SU-DHL-6 (cell line): Measurements from ENCODE around the gene EPHA5.

Source experiments
- H2AFZ ChIP-seq: fragments of 200-600 bp; sonication (generic); 2 replicates; pipeline ENCODE4 v1.6.1; 2014; ENCODE audit warnings: low read depth, mild to moderate bottlenecking, moderate library complexity, mixed read lengths, antibody characterized with exemption, low read length; ENCODE audit not compliant: severe bottlenecking
- H3F3A ChIP-seq: fragments of 200-600 bp; shearing (Covaris generic); 2 replicates; pipeline ENCODE4 v1.6.0; 2016; ENCODE audit warnings: antibody characterized with exemption, mild to moderate bottlenecking; ENCODE audit not compliant: insufficient read depth
- H3K27ac ChIP-seq: fragments of 200-600 bp; sonication (generic); 2 replicates; pipeline ENCODE4 v1.5.1; 2016; ENCODE audit warnings: low read depth, mild to moderate bottlenecking, low read length, moderate library complexity, mixed read lengths
- H3K27me3 ChIP-seq: fragments of 200-600 bp; sonication (generic), shearing (Covaris generic); 2 replicates; pipeline ENCODE4 v1.6.0; 2014; ENCODE audit warnings: mild to moderate bottlenecking, low read length
- H3K36me3 ChIP-seq: fragments of 200-600 bp; sonication (generic); 2 replicates; pipeline ENCODE4 v1.6.1; 2014; ENCODE audit warnings: mild to moderate bottlenecking, low read length, mixed read lengths
- H3K4me2 ChIP-seq: fragments of 300-600, 200-600 bp; shearing (Covaris generic), sonication (generic); 2 replicates; pipeline ENCODE4 v1.6.0; 2014; ENCODE audit warnings: low read length, low read depth, mild to moderate bottlenecking; ENCODE audit not compliant: poor library complexity, severe bottlenecking
- H3K4me3 ChIP-seq: fragments of 200-600 bp; sonication (generic); 2 replicates; pipeline ENCODE4 v1.5.1; 2014; ENCODE audit warnings: antibody characterized with exemption, low read length, mild to moderate bottlenecking, mixed read lengths; ENCODE audit not compliant: insufficient read depth, poor library complexity, severe bottlenecking
- H3K79me2 ChIP-seq: fragments of 200-600 bp; sonication (generic); 2 replicates; pipeline ENCODE4 v1.6.1; 2014; ENCODE audit warnings: mild to moderate bottlenecking, low read length, moderate library complexity; ENCODE audit not compliant: insufficient read depth
- H3K9ac ChIP-seq: fragments of 200-600 bp; sonication (generic); 2 replicates; pipeline ENCODE4 v1.7.0; 2014; ENCODE audit warnings: mild to moderate bottlenecking, low read length
- H3K9me2 ChIP-seq: fragments of 200-600 bp; sonication (generic); replicated peaks from 2 replicates; pipeline ENCODE4 v1.6.1; 2014; ENCODE audit warnings: low read length; ENCODE audit not compliant: insufficient read depth
- H3K9me3 ChIP-seq: fragments of 200-600 bp; sonication (generic); 2 replicates; pipeline ENCODE4 v1.6.1; 2014; ENCODE audit warnings: low read length, mixed read lengths; ENCODE audit not compliant: insufficient read depth
- H4K20me1 ChIP-seq: fragments of 200-600 bp; sonication (generic); 2 replicates; pipeline ENCODE4 v1.6.1; 2014; ENCODE audit warnings: low read depth, mild to moderate bottlenecking, antibody characterized with exemption, low read length, moderate library complexity, mixed read lengths
- EZH2phosphoT487 ChIP-seq: fragments of 200-600 bp; sonication (generic), shearing (Covaris generic); conservative IDR thresholded peaks from 2 replicates; pipeline ENCODE4 v1.6.1; 2018; ENCODE audit warnings: mild to moderate bottlenecking, antibody characterized with exemption, low read length, moderate library complexity, mixed read lengths
- TF ChIP-seq, protein P1 (sequence below): fragments of 200-600 bp; sonication (generic); IDR thresholded peaks from one replicate; pipeline ENCODE4 v1.5.1; 2017; ENCODE audit warnings: antibody characterized with exemption, mild to moderate bottlenecking, low read length, moderate library complexity; ENCODE audit not compliant: insufficient read depth, poor library complexity, severe bottlenecking

The EPHA5 gene

DNA sequence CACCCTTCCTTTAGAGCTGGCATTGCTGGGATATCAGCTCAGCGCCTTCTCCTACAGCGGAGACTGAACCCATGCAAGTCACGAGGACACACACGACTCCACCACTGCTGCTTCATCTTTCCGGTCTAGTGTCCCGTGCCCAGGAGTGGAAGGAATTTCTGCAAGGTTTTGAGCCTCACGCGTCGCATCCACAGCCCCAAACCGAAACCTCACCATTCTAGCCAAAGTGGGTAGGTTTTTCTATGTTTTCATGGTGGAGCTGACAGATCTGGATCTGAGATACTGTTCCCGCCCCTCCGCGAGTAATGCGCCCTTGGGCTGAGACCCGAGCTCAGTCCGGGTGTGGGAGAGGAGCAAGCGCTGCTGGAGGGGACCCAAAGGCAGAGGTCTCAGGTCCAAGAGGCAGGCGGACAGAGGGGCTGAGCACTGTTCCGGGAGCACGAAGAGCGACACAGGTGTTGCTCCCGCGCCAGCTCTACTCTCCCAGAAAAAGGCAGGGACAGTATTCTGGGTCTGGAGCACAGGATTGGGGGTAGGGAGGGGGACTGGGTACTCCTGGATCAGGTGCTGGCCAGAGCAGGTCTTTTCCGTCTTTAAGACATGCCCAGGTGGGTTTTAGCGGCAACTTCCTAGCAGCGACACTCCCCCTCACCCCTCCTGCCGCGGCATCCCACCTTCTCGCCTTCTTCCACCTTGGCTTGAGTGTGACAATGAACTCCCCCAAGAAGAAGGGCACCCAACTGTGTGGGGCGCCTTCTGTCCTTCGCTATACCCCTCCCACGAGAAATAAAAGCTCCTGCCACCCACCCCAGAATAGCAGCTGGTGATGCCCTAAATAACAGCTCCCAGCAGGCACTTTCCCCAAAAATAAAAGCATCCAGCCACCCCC, 1.8 kb downstream of the EPHA5 start:
- Histone ChIP-seq H3F3A (no peaks in the 10 kb centered on the region), H3K9me2 (no peaks in the 10 kb centered on the region), H3K9me3 (no peaks in the 10 kb centered on the region), H3K4me3 (no peak overlapping the region), H3K4me2 (no peak overlapping the region), H3K36me3 (no peaks in the 10 kb centered on the region), H4K20me1 (no peaks in the 10 kb centered on the region), H3K27ac (no peak overlapping the region), H2AFZ (no peak overlapping the region), H3K27me3 (no peaks in the 10 kb centered on the region), H3K9ac (no peak overlapping the region), H3K79me2 (no peaks in the 10 kb centered on the region)
- TF ChIP-seq EZH2phosphoT487: no peak
- TF ChIP-seq, protein P1, sequence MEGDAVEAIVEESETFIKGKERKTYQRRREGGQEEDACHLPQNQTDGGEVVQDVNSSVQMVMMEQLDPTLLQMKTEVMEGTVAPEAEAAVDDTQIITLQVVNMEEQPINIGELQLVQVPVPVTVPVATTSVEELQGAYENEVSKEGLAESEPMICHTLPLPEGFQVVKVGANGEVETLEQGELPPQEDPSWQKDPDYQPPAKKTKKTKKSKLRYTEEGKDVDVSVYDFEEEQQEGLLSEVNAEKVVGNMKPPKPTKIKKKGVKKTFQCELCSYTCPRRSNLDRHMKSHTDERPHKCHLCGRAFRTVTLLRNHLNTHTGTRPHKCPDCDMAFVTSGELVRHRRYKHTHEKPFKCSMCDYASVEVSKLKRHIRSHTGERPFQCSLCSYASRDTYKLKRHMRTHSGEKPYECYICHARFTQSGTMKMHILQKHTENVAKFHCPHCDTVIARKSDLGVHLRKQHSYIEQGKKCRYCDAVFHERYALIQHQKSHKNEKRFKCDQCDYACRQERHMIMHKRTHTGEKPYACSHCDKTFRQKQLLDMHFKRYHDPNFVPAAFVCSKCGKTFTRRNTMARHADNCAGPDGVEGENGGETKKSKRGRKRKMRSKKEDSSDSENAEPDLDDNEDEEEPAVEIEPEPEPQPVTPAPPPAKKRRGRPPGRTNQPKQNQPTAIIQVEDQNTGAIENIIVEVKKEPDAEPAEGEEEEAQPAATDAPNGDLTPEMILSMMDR: no peak

DNA sequence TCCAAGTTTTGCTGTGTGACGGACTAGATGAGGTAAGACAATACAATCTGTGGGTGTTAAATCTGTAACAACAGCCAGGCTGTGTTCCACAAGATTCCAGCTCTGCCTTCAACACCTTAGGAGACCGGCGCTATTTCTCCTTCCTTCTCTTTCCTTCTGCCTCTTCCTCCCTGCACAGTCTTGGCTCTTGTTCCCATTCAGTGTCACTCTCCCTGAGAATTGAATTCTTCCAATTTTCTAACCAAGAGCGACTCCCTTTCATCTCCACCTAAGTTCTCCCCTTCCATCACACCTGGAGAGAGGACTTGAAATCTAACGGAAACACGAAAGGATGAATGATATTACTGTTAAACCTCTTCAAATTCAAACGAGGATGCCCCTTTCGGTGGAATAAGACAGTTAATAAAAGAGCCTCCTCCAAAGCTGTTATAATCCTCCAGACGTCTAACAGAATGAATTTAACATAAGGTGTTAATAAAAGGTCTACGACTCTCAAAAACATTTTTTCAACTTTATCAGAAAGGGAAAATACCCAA, 2.7 kb downstream of the EPHA5 start:
- TF ChIP-seq, protein P1: no peak
- TF ChIP-seq EZH2phosphoT487: no peak
- Histone ChIP-seq H4K20me1 (no peaks in the 10 kb centered on the region), H3K79me2 (no peaks in the 10 kb centered on the region), H3K9me2 (no peaks in the 10 kb centered on the region), H3K27ac (no peak overlapping the region), H3K9me3 (no peaks in the 10 kb centered on the region), H3F3A (no peaks in the 10 kb centered on the region), H3K27me3 (no peaks in the 10 kb centered on the region), H3K36me3 (no peaks in the 10 kb centered on the region), H3K9ac (no peak overlapping the region), H3K4me2 (no peak overlapping the region), H2AFZ (no peak overlapping the region), H3K4me3 (no peak overlapping the region)

DNA sequence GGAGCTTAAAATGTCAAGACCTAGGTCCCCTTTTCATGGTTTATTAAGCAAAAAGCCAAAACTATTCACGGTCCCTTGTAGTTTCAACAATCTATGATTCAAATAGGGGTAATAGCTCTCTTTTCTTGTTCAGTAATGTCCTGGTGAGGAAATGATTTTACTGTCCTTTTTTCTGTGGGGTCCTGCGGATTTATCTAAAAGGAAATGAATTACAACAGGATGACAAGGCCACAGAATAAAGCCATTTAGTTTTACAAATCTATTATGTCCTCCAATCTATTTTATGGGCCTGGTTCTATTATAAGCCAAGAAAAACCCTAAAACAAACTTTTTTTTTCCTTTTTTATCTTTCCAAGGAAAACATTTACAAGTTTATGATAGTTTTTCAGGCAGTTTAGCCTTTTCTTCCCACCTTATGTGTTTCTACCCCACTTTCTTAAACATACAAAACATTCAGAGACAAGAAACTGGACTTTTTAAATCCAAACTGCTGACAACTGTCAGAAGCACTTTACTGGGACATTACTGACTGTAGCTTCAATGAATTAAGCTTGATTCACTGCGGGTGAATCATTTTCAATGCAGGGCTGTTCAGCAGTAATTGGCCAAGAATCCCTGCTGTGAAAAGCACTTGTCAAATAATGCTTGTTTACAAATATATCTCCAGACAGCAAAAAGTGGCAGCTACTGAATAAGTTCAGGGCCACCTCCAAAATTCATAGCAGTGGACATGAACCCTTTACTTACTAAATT, 4.3 kb downstream of the EPHA5 start:
- TF ChIP-seq, protein P1: no peak
- no peak for TF ChIP-seq EZH2phosphoT487
- H3K4me2 ChIP-seq: no peak overlapping the region
- no peaks in the 10 kb centered on the region for H3K79me2 ChIP-seq
- no peaks in the 10 kb centered on the region for H3K36me3 ChIP-seq
- H3F3A ChIP-seq: no peaks in the 10 kb centered on the region
- no peak overlapping the region for H2AFZ ChIP-seq
- H3K9me2 ChIP-seq: no peaks in the 10 kb centered on the region
- H3K4me3 ChIP-seq: no peak overlapping the region
- H3K9me3 ChIP-seq: no peaks in the 10 kb centered on the region
- H3K27me3 ChIP-seq: no peaks in the 10 kb centered on the region
- no peak overlapping the region for H3K9ac ChIP-seq
- no peak overlapping the region for H3K27ac ChIP-seq
- no peaks in the 10 kb centered on the region for H4K20me1 ChIP-seq
